HepG2 (cell line): Measurements from ENCODE around the gene RMND5A. TPM values are rescaled to one million over a fixed set of nuclear protein-coding genes. Genes with fewer than 3 reads are reported as not detected.
A peak's percentile ranks its signal among the peaks of the same experiment; 100 is the strongest.

Experiments
- ATAC-seq: fragments of 200-7000 bp; cut with Tn5 transposase; 3 replicates; pipeline ENCODE4 v1.9.1; 2020; ENCODE audit warnings: mild to moderate bottlenecking, moderate library complexity
- BruUV-seq: library from RNA; stranded (reverse); fragments of 400-500 nt; replicated peaks from 2 replicates; lab custom pipeline; 2021; lab: Mats Ljungman, UMichigan
- CTCF ChIA-PET: fragments of 300-600 bp; formaldehyde crosslinking; extraction: SDS; loops from one replicate; lab custom pipeline; 2021; ENCODE audit warnings: low total read pairs, inconsistent platforms, low intra/inter-chr PET ratio; lab: Yijun Ruan, JAX
- POLR2A ChIA-PET: fragments of 350-600 bp; sonication (Branson Sonifier 250); formaldehyde crosslinking; loops from one replicate; lab custom pipeline; 2020; ENCODE audit warnings: antibody characterized with exemption, inconsistent platforms; lab: Yijun Ruan, JAX
- DNase-seq: peaks from one replicate; pipeline ENCODE4 v3.0.0-alpha.2; 2015; ENCODE audit warnings: low spot score
- FAIRE-seq: peaks from 3 replicates; lab custom pipeline; 2011; peaks lifted over from hg19 to GRCh38; lab: Jason Lieb, UNC
- H2AFZ ChIP-seq: one replicate; pipeline ENCODE4 v1.6.1; 2011; ENCODE audit warnings: low read length, inconsistent platforms
- H3K27ac ChIP-seq: fragments of 300-600 bp; 3 replicates; pipeline ENCODE4 v1.8.0; 2011; ENCODE audit warnings: mixed run types, mild to moderate bottlenecking, mixed read lengths, low read length, inconsistent platforms; ENCODE audit not compliant: insufficient read depth; ENCODE audit errors: extremely low read length
- H3K27me3 ChIP-seq, 2 experiments: fragments of 200-600 bp in 1 of 2; 2 replicates in 1 of 2; 3 replicates in 1 of 2; pipeline versions ENCODE4 v1.6.0 to v1.8.0; 2011; ENCODE audit warnings: low read length in 2 of 2, mild to moderate bottlenecking in 2 of 2, moderate library complexity in 2 of 2, inconsistent platforms in 1 of 2; ENCODE audit not compliant: insufficient read depth in 2 of 2, control insufficient read depth in 1 of 2
- H3K36me3 ChIP-seq, 2 experiments: fragments of 200-600 bp in 1 of 2; replicated peaks in 1 of 2; 2 replicates in 1 of 2; 3 replicates in 1 of 2; pipeline versions ENCODE4 v1.5.1 to v1.8.0; 2011; ENCODE audit warnings: low read length in 2 of 2, inconsistent platforms in 1 of 2; ENCODE audit not compliant: insufficient read depth in 2 of 2, control insufficient read depth in 1 of 2
- H3K4me1 ChIP-seq: 2 replicates; pipeline ENCODE4 v1.5.1; 2012; ENCODE audit warnings: low read length, inconsistent platforms; ENCODE audit not compliant: insufficient read depth
- H3K4me2 ChIP-seq: 2 replicates; pipeline ENCODE4 v1.6.0; 2011; ENCODE audit warnings: low read depth, low read length, inconsistent platforms
- H3K4me3 ChIP-seq, 3 experiments: fragments of 200-600 bp in 1 of 3; sonication (generic), shearing (Covaris generic) in 1 of 3; replicated peaks in 1 of 3; 2 replicates each; pipeline ENCODE4 v1.5.1; 2011 to 2016; ENCODE audit warnings: low read length in 3 of 3, inconsistent platforms in 2 of 3, low read depth in 2 of 3, mild to moderate bottlenecking in 2 of 3, control low read depth in 1 of 3, mixed read lengths in 1 of 3; ENCODE audit not compliant: insufficient read depth in 1 of 3
- H3K79me2 ChIP-seq: one replicate; pipeline ENCODE4 v1.6.1; 2011; ENCODE audit warnings: low read length, inconsistent platforms; ENCODE audit not compliant: insufficient read depth
- H3K9ac ChIP-seq: 2 replicates; pipeline ENCODE4 v1.6.0; 2011; ENCODE audit warnings: mild to moderate bottlenecking, low read depth, low read length, inconsistent platforms; ENCODE audit not compliant: insufficient read depth
- H3K9me3 ChIP-seq: 2 replicates; pipeline ENCODE4 v1.5.1; 2012; ENCODE audit warnings: mild to moderate bottlenecking, low read length
- H4K20me1 ChIP-seq: 2 replicates; pipeline ENCODE4 v1.6.0; 2011; ENCODE audit warnings: inconsistent platforms, mild to moderate bottlenecking, low read length, moderate library complexity; ENCODE audit not compliant: insufficient read depth
- ARNT2 ChIP-seq: sonication (generic); formaldehyde crosslinking; IDR thresholded peaks from 2 replicates; pipeline ENCODE4 v1.8.0; 2022; ENCODE audit warnings: mild to moderate bottlenecking, low read depth, missing genetic modification reagents, moderate library complexity
- ATF7 ChIP-seq, 2 experiments: fragments of 450-650 bp in 1 of 2; sonication (generic) in 1 of 2; formaldehyde crosslinking in 1 of 2; IDR thresholded peaks; 2 replicates each; pipeline versions ENCODE4 v1.4.0 to v1.6.1; 2016 to 2020; ENCODE audit warnings: antibody characterized with exemption in 1 of 2, mild to moderate bottlenecking in 1 of 2, missing genetic modification reagents in 1 of 2
- CHD4 ChIP-seq: fragments of 200-600 bp; sonication (generic); IDR thresholded peaks from 2 replicates; pipeline ENCODE4 v1.7.0; 2017; ENCODE audit warnings: mild to moderate bottlenecking, low read length, borderline replicate concordance
- CREB1 ChIP-seq, 2 experiments: fragments of 450-650 bp in 1 of 2; IDR thresholded peaks; 2 replicates each; pipeline ENCODE4 v1.6.1; 2016 to 2017; ENCODE audit warnings: control low read depth in 1 of 2, mild to moderate bottlenecking in 1 of 2, missing compliant biosample characterization in 1 of 2, missing genetic modification characterization in 1 of 2
- EEA1 ChIP-seq: sonication (generic); formaldehyde crosslinking; IDR thresholded peaks from 2 replicates; pipeline ENCODE4 v1.5.1; 2020; ENCODE audit warnings: mild to moderate bottlenecking, missing genetic modification reagents, borderline replicate concordance
- TEAD2 ChIP-seq: sonication (generic); formaldehyde crosslinking; IDR thresholded peaks from 2 replicates; pipeline ENCODE4 v1.9.0; 2021; ENCODE audit warnings: missing genetic modification reagents
- ZNF432 ChIP-seq: sonication (generic); formaldehyde crosslinking; IDR thresholded peaks from 2 replicates; pipeline ENCODE4 v1.5.0; 2020; ENCODE audit warnings: missing genetic modification reagents, mild to moderate bottlenecking, borderline replicate concordance
- ZNF768 ChIP-seq: sonication (generic); formaldehyde crosslinking; IDR thresholded peaks from 2 replicates; pipeline ENCODE4 v1.4.0; 2020; ENCODE audit warnings: missing genetic modification reagents
- WGBS: methylation state at CpG from one replicate; pipeline ENCODE4 v1.1.6; 2017; ENCODE audit warnings: low lambda C conversion rate; 5-methylcytosine and 5-hydroxymethylcytosine counted together
- in situ Hi-C: cut with HindIII; loops from 2 replicates; pipeline ENCODE4 v1.10.0; 2017; ENCODE audit warnings: low pct_unique_long_range_greater_than_20kb; ENCODE audit not compliant: extremely low pct_ligation_motif_present
- intact Hi-C: fragments of 100-400 bp; cut with micrococcal nuclease; formaldehyde crosslinking; loops from one replicate; pipeline ENCODE4 v1.10.0; 2022; ENCODE audit not compliant: unreplicated experiment
- polyA plus RNA-seq, 8 experiments: library from polyadenylated mRNA; depleted of rRNA in 3 of 8; stranded (reverse) in 7 of 8; unstranded in 1 of 8; fragments of >200 nt; fragmentation: Illumina TruSeq in 4 of 8; extraction: Trizol in 4 of 8; gene quantifications; 2 replicates each; pipeline versions ENCODE4 v1.2.1 to v1.2.3, GENCODE V29; 2011 to 2016; ENCODE audit warnings: low read depth in 4 of 8, missing spikeins in 1 of 8, mixed read lengths in 1 of 8; ENCODE audit not compliant: insufficient read depth in 1 of 8
- total RNA-seq, 5 experiments: library from RNA; depleted of rRNA; stranded (reverse); fragments of >200 nt; fragmentation: Illumina TruSeq; extraction: Trizol; gene quantifications; 2 replicates each; pipeline ENCODE4 v1.2.3, GENCODE V29; 2016; ENCODE audit warnings: low read depth in 1 of 5
- TF ChIP-seq, protein P1 (sequence below): sonication (generic); formaldehyde crosslinking; IDR thresholded peaks from 2 replicates; pipeline ENCODE4 v1.4.0; 2020; ENCODE audit warnings: missing genetic modification reagents

RMND5A gene
- total and polyA plus RNA-seq, 2 of the 13 experiments (the other 11 are each of a cell fraction or from before 2014, with no cell fraction given), result 31.0 to 66.4 TPM

DNA sequence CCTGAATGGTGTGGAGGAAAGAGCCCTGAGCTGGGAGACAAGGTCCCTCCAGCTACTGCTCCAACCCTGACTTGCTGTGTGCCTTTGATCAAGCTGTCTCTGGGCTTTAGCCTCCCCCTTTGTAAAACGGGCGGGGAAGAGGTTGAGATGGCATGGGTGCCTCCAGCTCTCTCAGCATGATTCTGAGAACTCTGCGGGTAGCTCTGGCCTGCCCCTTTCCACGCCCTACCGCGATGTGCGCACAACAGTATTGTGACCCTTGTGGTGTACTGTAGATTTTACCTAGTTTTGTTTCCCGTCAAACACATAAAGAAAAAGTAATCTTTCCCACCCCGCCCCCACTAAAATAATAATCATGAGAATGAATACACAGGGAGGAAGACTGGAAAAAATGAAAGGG, 65.4 kb downstream of the RMND5A start:
- H3K4me3 ChIP-seq, result no peak overlapping the region
- no peak for DNase-seq
- H4K20me1 ChIP-seq, result no peaks in the 10 kb centered on the region
- H3K27me3 ChIP-seq, result peaks cover 3 to 39% of the 10 kb centered on the region in 2 experiments; a peak in 4 of 5 replicates
- no peaks in the 10 kb centered on the region for H3K4me1 ChIP-seq
- H2AFZ ChIP-seq, result no peak overlapping the region
- no peaks in the 10 kb centered on the region for H3K9me3 ChIP-seq
- ATAC-seq, result no peak
- TF ChIP-seq ZNF768 (peak; percentile 43; the same call in 1 of the 2 replicates), ZNF432 (no peak)
- no TSS peak for BruUV-seq
- H3K4me2 ChIP-seq, result no peak overlapping the region
- in situ Hi-C loops, result no loop called here
- FAIRE-seq, result no peak
- intact Hi-C loops, result no loop called here
- no peaks in the 10 kb centered on the region for H3K36me3 ChIP-seq
- H3K79me2 ChIP-seq, result no peaks in the 10 kb centered on the region
- H3K27ac ChIP-seq, result no peak overlapping the region
- H3K9ac ChIP-seq, result no peak overlapping the region
- ChIA-PET POLR2A (no interaction called here), CTCF (no interaction called here)
- 71% methylated on average over 9 of the region's 9 CpGs for WGBS

DNA sequence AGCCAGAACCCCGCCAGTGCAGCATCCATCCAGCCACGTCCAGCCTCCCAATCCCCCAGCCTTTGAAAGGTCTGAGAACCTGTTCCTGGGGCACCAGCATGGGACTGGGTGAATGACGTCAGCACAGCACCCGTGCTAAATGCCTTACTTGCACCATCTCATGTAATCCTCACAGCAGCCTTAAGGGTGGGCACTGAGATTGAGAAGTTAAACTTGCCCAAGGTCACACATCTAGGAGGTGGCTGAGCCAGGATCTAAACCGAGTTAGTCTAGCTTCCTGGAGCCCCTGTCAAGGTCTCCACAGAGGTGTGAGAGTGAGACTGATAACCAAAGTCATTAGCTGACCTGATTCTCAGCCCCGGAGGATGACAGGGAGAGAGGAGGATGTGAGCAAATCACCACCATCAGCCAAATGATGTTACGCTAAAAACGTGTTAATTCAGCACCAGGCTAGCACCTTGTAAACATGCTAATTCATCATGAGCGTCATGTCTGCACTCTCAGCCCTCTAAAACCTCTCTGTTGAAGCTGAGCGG, 66.0 kb downstream of the RMND5A start:
- H3K27me3 ChIP-seq, result peaks cover 3 to 43% of the 10 kb centered on the region in 2 experiments; a peak in 4 of 5 replicates
- H4K20me1 ChIP-seq, result no peaks in the 10 kb centered on the region
- no peak overlapping the region for H3K9ac ChIP-seq
- DNase-seq, result no peak
- no peak for ATAC-seq
- no peaks in the 10 kb centered on the region for H3K9me3 ChIP-seq
- POLR2A ChIA-PET, result no interaction called here
- no peak overlapping the region for H2AFZ ChIP-seq
- BruUV-seq, result no TSS peak
- 43% methylated on average over 10 of the region's 10 CpGs for WGBS
- H3K4me3 ChIP-seq, result no peak overlapping the region
- in situ Hi-C loops, result no loop called here
- no peak overlapping the region for H3K27ac ChIP-seq
- TF ChIP-seq CHD4, result no peak
- TF ChIP-seq EEA1 (CRISPR knock-in tag), result no peak
- TF ChIP-seq, protein P1, sequence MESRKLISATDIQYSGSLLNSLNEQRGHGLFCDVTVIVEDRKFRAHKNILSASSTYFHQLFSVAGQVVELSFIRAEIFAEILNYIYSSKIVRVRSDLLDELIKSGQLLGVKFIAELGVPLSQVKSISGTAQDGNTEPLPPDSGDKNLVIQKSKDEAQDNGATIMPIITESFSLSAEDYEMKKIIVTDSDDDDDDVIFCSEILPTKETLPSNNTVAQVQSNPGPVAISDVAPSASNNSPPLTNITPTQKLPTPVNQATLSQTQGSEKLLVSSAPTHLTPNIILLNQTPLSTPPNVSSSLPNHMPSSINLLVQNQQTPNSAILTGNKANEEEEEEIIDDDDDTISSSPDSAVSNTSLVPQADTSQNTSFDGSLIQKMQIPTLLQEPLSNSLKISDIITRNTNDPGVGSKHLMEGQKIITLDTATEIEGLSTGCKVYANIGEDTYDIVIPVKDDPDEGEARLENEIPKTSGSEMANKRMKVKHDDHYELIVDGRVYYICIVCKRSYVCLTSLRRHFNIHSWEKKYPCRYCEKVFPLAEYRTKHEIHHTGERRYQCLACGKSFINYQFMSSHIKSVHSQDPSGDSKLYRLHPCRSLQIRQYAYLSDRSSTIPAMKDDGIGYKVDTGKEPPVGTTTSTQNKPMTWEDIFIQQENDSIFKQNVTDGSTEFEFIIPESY (CRISPR knock-in tag), result no peak
- TF ChIP-seq TEAD2, result no peak
- peak; percentile 91 for TF ChIP-seq ATF7 (IDR thresholded peaks at IDR 0.05)
- TF ChIP-seq ATF7 (CRISPR knock-in tag; IDR thresholded peaks at IDR 0.05), result no peak
- TF ChIP-seq CREB1 (IDR thresholded peaks at IDR 0.05), result peak; percentile 90
- no peak for TF ChIP-seq CREB1 (CRISPR knock-in tag; IDR thresholded peaks at IDR 0.05)
- TF ChIP-seq ARNT2 (CRISPR knock-in tag), result no peak
- TF ChIP-seq, all 625 proteins: peak for 2
- FAIRE-seq, result no peak
- intact Hi-C loops, result no loop called here
- Histone ChIP-seq H3K36me3 (no peaks in the 10 kb centered on the region), H3K4me2 (no peak overlapping the region), H3K4me1 (peaks cover 3% of the 10 kb centered on the region; the same call in 1 of the 2 replicates), H3K79me2 (no peaks in the 10 kb centered on the region)
- CTCF ChIA-PET, result no interaction called here
